Dermis microvascular lymphatic vessel endothelial cell (primary cell): ENCODE data around the gene SCRN2. TPM values are rescaled to one million over a fixed set of nuclear protein-coding genes. Genes with fewer than 3 reads are reported as not detected.

Experiments used
- DNase-seq, 2 donors: peaks; one replicate each; pipeline versions ENCODE4 v3.0.0 to v3.0.0-alpha.2; 2010; ENCODE audit warnings: low read depth in 2 of 2
- total RNA-seq: library from RNA; depleted of rRNA; stranded (reverse); fragments of >200 nt; gene quantifications from 2 replicates; pipeline ENCODE4 v1.2.1, GENCODE V29; 2014

SCRN2 gene
- total RNA-seq, 1 donor from 2014 or later: 24.1 TPM

DNA sequence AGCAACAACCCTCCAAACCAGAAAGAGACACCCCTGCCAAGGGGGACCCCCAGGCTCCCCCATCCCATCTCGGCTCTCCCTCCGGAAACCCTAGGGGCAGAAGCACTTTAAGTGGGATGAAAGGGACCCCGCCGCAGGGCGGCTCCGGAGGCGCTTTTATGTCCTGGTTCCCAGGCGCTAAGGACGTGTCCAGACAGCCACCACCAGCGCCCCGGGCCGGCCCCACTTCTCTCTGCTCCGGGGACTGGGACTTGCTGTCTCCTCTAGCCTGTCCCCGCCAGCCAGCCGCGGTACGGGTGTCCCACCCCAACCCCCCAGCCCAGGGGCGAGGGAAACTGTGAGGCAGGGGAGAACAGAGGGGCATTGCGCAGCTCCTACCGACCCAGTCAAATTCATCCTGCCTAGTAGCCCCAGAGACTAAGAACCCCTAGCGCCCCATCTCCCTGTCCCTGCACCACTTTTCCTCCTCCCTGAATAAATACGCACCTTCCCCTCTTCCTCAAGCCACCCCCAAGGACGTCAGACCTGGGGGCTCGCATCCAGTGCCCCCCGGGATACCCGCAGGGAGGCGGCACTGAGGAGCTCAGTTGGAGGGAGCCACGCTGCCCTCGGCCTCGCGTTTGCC is 5.8 kb upstream of the SCRN2 start:
- no peak for DNase-seq

DNA sequence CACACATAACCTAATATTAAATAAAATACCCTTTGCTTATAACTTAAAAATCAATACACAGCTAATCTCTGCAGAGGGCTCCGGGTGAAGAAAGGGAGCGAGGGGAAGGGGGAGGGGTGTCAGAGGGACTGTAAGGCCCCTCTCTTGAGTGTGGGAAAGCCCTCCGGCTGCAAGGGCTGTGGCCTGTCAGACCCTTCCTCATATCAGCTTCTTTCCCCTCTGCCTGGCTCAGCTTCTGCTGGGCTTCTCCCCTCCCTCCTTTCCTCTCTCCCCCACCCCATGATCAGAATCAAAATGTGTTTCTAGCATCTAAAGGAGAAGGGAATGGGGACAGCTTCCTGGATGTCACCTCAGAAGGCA is 4.6 kb upstream of the SCRN2 start:
- DNase-seq: no peak

DNA sequence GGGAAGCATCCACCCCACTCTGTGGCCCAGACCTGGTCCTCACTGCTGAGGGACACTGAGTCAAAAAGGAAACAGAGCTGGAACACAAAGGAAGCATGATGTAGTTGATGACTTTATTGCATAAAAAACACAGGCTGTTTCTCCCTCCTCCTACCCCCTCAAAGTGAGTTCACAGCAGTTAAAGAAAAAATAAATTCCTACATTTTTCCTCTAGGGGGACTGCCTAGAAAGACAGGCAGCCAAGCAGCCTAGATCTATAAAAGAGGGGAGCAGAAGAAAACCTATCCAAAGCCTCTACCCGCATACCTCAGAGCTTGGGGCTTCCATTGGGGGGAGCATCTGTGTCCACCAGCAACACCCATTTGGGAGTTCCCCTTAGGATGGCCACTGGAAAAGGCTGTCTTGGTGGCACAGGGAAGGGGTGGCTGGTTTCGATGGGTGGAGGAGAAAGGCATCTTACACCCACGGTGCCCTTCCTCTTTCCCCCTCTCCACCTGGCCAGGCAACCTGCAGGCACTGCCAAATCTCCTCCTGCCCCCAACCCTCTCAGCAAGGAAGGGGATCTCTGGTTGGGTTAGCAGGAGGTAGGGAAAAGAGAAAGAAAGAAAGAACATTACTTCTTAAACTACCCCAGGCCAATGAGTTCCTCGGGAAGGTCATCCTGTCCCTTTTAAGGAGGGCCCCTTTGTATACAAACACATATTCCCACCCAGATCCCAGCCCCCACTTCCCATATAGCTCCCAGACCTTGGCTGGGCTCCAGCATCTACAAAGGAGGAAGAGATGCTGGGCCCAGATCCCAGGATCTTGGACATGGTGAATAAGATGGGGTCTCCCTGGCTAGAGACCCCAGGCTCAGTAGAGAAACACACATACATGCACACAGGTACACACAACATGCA is 4.0 kb upstream of the SCRN2 start:
- no peak for DNase-seq

DNA sequence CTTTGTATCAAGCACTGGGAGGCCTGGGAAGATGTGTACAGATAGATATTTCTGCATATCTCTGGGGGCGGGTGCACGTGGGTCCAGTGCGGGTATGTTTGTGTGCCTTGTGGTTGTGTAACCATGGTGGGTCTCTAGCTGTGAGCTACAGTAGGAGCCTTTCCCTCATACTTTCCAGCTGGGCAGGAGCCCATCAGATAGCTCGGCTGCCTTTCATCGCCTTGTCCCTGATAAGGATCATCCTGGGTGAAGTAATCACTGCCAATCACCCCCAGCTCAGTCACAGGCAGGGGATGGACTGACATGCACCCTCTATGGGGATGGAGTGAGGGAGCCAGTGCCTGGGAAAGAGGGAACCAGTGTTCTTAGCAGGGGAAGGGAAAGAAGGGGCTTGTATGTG is 3.2 kb upstream of the SCRN2 start:
- DNase-seq: no peak

DNA sequence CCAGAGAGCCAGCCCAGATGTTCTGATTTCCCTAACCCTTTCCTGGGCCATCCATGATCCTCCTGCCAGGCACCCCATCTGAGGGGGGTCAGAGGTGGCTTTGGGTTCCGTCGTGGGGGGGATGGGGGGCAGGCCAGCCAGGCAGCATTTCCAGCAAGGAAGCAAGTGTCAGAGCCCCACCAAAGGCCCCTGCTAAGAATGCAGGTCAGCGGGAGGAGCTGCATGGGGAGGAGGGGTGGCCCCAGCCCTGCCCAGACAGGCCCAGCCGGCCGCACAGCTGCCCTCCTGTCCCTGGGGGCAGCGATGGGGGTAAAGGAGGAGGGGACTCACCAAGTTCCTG is 2.3 kb upstream of the SCRN2 start:
- DNase-seq: no peak

DNA sequence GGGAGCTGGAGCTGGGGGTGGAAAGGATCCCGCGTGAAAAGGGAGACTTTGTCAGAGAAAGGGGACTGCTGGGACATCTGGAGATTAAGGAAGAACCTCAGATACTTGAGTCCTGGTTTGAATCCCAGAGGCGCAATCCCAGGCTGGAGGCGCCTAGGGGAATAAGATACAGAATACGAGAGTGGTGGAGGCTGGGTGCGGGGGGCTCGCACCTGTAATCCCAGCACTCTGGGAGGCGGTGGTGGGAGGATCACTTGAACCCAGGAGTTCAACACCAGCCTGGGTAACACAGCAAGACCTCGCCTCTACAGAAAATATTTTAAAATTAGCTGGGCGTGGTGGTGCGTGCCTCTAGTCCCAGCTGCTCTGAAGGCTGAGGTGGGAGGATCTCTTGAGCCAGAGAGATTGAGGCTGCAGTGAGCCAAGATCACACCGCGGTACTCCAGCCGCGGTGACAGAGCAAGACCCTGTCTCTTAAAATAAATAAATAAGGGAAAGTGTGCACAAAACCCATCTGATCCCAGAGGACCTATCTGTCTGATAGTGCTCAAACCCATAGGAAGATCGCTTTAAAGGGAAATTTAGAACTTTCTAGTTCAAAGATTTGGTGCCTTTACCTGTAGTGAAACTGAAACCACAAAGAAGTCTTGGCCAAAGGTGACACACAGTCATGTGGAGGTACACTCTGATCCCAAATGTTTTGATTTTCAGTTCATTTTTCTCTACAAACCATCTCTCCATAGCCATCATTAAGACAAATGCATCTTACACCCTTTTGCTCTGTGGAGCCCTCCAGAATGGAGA is 617 bp upstream of the SCRN2 start:
- DNase-seq: no peak

DNA sequence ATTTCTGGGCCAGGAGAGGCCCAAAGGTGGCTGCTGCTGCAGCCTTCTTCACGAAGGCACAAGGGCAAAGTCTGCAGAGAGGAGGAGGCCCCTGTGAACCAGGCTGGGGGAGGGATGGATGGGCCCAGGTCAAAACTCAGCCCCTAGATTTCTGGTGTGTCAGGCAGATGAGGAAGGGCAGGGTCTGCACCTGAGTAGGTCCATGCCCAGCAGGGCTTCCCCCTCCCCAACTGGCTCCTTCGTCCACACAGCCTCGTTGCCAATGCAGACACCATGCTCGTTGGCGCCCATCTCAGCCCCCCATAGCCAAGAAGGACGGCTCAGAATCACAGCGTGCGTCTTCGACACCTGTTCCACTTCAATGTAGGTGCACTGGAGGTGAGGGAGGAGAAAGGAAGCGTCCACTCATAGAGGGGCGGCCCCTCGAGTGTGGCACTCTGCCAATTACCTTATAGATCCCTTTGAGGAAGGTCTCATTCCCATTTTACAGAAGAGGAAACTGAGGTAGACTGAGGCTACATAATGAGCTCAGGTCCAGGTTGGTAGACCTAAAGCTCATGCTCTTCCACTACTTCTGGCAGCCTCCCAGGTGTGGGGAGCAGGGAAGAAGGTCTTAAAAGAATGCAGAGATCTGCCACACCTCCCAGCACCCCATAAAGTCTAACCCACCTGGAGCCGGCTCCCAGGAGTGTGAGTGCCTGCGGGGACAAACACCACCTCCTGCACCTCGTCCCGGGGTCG is 902 bp downstream of the SCRN2 start:
- no peak for DNase-seq

DNA sequence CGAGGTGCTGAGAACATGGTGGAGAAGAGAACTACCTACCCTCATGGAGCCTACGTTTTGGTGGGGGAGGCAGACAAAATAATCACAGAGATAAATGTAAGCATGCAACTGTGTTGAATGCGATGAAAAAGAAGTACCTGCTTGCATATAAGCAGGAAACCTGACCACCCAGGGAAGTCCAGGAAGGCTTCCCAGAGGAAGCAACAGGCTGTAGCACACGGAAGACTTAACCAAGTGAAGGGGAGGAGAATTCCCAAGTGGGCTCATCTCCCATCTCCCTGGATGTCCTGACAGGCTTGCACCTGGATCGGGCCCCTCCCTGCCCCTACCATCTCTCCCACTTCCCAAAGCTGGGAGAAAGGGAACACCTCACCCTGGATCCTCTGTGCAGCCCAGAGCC is 2.0 kb downstream of the SCRN2 start:
- no peak for DNase-seq

DNA sequence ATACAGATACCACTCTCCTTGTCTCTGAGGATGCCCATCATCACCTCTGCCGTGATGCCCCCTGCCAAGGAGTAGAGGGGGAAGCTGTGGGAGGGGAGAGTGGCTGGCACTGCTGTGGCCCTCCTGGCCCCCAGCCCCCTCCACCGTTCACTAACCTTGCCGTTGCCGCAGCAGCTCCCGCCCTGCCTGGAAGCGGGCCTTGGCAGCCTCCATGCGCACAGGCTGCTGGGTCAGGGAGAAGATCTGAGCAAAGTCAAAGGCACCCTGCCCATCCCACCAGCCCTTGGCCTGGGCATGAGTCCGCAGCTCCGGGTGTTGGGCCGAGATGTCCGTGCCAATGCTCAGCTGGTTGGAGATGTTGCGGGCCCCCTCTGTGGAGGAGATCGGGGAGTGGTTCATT is 2.4 kb downstream of the SCRN2 start:
- DNase-seq: no peak

DNA sequence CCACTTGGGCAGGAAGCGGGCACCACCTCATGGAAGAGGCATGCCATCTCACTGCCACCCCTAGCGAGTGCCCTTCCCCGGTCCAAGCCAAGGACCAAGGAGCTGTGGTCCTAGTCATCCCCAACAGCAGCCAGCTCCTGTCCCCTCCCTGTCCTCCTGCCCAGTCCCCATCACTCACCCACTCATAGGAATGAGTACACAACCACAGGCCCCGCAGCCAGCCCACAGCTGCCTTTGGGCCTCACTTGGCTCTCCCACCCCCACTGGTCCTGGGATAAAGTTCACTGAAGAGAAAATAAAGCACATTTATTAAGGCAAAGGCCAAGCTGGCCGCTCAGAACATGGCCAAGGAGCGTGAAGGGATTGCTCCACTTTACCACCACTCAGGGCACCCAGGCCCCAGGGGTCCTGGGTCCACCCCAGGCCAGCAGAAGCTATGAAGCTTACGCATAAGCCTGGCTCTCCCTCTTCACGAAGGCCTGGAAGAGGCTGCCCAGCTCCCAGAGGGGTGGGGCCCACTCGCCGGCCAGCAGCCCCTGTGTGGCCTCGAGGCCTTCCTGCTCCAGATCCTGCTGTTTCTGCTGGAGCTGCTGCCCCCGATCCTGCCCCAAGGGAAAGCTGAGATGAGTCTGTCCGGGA is 3.6 kb downstream of the SCRN2 start:
- DNase-seq: no peak

DNA sequence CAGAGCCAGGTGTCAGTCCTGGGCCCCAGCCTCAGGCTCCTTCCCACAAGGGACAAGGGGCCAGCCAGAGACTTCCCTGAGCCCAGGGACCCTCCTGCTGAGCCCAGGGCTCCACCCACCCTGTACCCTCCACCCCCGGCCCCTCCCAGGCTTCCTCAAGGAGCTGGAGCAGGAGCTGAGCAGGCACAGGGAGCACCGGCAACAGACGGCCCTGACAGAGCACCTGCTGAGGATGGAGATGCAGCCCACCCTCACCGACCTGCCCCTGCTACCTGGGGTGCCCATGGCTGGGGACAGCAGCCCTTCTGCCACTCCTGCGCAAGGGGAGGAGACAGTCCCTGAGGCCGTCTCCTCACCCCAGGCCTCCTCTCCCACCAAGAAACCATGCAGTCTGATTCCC is 4.5 kb downstream of the SCRN2 start:
- no peak for DNase-seq

DNA sequence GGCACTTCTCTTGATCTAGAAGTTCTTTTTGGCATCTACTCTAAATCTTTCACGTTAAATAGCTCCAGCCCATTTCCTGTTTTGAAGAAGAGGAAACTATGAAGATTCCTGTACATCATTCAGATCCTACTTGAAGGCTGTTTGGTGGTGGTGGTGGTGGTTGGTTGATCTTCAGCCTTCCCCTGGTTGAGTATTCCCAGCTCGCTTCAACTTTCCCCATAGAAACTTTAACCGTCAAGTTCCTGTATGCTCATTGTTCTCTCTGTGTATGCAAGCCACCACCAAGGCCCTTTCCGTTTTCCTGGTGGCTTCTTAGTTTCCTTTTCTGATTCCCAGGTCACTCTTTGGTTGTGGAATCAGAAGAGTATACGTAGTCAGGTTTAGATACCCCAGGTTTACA is 6.3 kb downstream of the SCRN2 start:
- peak in 1 of 2 donors; percentile 33 for DNase-seq

DNA sequence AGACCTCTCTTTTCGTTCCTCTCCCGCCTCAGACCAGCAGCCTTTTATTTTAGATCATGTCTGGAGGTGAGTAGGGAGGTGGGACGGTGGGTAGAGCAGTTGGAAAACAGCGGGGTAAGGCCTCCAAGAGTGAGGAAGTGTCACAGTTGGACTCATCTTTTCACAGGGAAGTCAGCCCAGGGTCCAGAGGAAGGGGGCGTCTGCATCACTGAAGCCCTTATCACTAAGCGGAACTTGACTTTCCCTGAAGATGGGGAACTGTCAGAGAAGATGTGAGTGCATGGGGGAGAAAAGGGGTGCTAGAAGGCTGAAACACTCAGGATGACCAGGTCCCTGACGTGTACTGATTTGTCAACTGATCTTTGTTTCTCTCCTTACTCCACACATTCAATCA is 9.1 kb downstream of the SCRN2 start:
- DNase-seq: no peak

DNA sequence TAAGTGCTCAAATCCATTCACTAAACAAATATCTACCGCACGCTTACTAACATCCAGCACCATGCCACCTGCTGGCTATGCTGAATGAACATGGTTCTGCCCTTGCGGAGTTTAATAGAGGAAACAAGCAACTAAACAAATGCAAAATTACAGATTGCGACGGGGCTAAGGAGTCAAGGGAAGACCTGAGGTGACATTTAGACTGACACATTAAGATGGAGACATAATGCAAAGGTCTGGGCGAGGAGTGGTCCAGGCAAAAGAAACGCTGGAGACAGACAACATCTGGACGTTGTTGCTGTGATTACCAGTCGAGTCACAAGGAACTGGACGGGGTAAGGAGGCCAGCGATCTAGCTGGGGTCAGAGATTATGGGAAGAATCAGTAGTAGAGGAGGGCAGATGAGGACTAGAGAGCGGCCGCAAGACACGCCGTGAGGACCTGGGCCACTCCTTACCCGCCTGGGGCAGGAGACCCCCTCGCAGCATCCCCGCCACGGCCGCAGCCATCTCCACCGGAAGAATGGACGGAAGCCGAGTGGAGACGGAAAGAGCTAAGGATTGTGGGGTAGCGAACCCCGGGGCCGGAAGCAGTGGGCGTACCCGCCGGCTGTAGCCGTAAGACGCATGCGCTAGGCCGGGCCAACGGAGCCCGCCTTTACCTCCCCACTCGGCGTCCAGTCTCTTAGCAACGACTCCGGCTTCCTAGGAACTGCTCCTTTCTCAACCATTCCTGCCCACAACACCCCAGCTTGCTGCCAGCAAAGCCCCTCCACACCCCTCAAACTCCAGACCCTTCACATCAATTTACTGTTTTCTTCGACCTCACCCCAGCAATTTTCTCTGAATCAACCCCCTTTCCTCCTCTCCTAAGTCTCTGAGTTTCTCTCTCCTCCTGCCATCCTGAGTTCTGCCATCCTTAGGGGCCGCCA is 9.8 kb downstream of the SCRN2 start, which contains the start of the genes LRRC46 and MRPL10:
Gene LRRC46, plus strand, starts transcription at position 668 of the 931 bp plus-strand sequence. CDS start 320 bp downstream, outside the sequence.
Gene MRPL10, minus strand, starts transcription at position 539 of the 931 bp plus-strand sequence. Its CDS starts 30 bp downstream, at position 509.
- peak; percentile 82 to 91 for DNase-seq

DNA sequence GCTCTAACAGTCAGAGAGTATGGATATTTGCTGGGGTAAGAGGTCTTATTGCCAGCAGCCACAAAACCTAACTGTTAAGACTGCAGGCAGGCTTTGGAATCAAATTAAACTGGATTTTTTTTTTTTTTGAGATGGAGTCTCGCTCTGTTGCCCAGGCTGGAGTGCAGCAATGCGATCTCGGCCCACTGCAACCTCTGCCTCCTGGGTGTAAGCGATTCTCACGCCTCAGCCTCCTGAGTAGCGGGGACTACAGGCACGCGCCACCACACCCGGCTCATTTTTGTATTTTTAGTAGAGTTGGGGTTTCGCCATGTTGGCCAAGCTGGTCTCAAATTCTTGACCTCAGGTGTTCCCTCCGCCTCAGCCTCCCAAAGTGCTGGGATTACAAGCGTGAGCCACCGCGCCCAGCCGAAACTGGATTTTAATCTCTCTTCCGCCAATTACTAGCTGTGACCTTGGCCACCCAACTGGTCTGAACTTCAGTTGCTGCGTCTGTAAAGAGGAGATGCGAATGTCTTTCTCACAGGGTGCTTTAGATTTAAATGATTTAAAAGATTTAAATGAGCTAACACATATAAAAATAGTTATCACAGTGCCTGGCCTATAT is 10.6 kb downstream of the SCRN2 start:
- DNase-seq: no peak

DNA sequence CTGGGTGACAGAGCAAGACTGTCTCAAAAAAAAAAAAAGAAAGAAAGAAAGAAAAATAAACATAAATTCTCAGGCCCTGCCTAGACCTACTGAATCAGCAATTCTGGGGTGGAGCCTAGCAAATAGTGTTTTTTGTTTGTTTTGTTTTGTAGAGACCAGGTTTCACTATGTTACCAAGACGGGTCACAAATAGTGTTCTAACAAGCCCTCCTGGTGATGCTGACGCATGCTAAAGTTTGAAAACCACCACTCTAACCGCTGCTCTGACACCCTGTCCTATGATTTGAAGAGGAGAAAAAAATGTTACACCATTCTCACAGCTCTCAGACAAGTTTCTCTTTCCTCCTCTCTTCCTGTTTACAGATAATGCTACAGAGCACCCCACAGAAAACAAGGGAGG is 11.2 kb downstream of the SCRN2 start:
- DNase-seq: no peak

DNA sequence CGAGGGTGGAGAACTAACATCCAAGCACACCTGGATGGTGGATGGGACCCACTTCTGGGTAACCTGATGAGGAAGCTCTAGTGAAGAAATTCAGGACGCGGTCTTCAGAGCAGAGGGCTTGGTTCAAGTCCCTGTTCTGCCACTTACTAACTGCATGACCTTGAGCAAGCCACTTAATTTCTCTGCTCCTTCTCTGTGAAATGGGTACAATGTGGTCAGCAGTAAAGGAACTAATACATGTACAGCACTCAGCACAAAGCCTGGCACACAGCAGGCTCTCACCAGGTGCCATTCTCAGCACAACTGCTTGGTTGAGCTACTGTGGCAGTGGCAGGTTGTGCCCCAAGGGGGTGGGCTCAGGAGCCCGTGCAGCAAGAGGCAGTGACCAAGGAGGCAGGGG is 17.6 kb downstream of the SCRN2 start:
- DNase-seq: no peak

DNA sequence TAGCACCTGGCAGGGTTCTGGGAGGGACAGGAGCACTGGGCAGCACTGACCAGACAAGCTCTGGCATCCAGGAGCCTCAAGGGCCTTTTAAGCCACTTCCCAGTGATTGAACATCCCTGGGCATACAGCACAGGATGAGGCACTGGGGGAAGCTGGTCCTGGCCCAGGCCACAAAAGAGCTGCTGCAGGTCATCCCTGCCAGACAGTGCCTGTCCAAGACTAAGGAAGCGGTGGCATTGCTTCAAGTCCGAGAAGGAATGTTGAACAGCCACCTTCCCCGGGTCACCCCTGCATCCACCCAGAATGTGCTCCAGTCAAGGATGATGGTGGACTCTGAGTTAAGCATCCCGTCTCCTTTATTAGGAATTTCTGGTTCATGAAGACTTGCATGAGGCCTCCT is 18.3 kb downstream of the SCRN2 start:
- no peak for DNase-seq
